ENCODE data around the gene COL12A1. TPM values are rescaled to one million over a fixed set of nuclear protein-coding genes. Genes with fewer than 3 reads are reported as not detected.

Gene COL12A1
- total and polyA plus RNA-seq, 2 donors (not counting 1 experiment from before 2014, with no cell fraction given), result not detected

DNA sequence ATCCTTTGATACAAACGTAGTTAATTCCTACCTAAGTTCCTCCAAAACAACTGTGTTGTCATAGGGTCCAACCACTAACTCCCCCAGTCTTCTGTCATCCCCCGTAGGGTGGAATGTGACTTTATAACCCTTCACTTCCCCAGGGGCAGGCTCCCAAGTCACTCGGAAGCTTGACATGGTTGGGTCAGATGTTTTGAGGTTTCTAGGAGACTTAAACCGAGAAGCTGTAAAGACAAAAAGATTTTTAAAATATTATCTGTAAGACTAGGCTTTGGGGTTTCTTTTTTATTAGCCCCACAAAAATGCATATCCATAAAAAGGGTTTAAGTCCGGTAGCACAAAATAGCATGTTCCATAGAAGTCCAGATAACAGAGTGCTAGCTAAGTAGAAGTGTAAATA, 50.2 kb downstream of the COL12A1 start:
- Histone ChIP-seq H3K4me2 (replicated peaks; ENCODE audit: low read depth, low read length, poor library complexity, severe bottlenecking) (no peak overlapping the region), H3K4me3 (ENCODE audit: control extremely low read depth in 1 of 5, extremely low read depth in 1 of 5, insufficient read depth in 1 of 5, low read depth in 2 of 5, low read length in 4 of 5) (no peak overlapping the region), H3K9me3 (ENCODE audit: control extremely low read depth in 1 of 3, control insufficient read depth in 2 of 3, insufficient read depth in 1 of 3, low read length in 2 of 3) (no peaks in the 10 kb centered on the region), H3K27ac (ENCODE audit: low read length in 2 of 2) (no peak overlapping the region), H3K79me2 (ENCODE audit: control insufficient read depth, insufficient read depth, low read length) (no peaks in the 10 kb centered on the region), H3K4me1 (ENCODE audit: control insufficient read depth in 2 of 2, insufficient read depth in 2 of 2, low read length in 2 of 2) (no peaks in the 10 kb centered on the region), H3K27me3 (replicated peaks in 1 of 4; ENCODE audit: control extremely low read depth in 1 of 4, control insufficient read depth in 3 of 4, insufficient read depth in 4 of 4, low read length in 3 of 4) (no peaks in the 10 kb centered on the region), H4K20me1 (ENCODE audit: control insufficient read depth, insufficient read depth, low read length, poor library complexity, severe bottlenecking) (no peaks in the 10 kb centered on the region), H2AFZ (ENCODE audit: insufficient read depth, low read depth, low read length, poor library complexity, severe bottlenecking) (no peak overlapping the region), H3K9ac (ENCODE audit: low read length) (no peak overlapping the region), H3K36me3 (replicated peaks in 1 of 2; ENCODE audit: control extremely low read depth in 1 of 2, control insufficient read depth in 1 of 2, extremely low read depth in 1 of 2, insufficient read depth in 2 of 2, low read length in 1 of 2) (no peaks in the 10 kb centered on the region)
- peaks cover 11% of the 10 kb centered on the region for H3K27me3 Mint-ChIP-seq
- intact Hi-C loops (cut with micrococcal nuclease), result no loop called here
- no peak overlapping the region for H3K4me3 Mint-ChIP-seq
- ATAC-seq (ENCODE audit: low read depth) (no peak), DNase-seq (no peak)
- H3K27ac Mint-ChIP-seq, result no peak overlapping the region
- ChIA-PET POLR2A (no interaction called here), CTCF (no interaction called here)
- WGBS (ENCODE audit: insufficient coverage), result no CpG with 5 or more reads among the region's 5 CpGs
- TF ChIP-seq, protein P1, sequence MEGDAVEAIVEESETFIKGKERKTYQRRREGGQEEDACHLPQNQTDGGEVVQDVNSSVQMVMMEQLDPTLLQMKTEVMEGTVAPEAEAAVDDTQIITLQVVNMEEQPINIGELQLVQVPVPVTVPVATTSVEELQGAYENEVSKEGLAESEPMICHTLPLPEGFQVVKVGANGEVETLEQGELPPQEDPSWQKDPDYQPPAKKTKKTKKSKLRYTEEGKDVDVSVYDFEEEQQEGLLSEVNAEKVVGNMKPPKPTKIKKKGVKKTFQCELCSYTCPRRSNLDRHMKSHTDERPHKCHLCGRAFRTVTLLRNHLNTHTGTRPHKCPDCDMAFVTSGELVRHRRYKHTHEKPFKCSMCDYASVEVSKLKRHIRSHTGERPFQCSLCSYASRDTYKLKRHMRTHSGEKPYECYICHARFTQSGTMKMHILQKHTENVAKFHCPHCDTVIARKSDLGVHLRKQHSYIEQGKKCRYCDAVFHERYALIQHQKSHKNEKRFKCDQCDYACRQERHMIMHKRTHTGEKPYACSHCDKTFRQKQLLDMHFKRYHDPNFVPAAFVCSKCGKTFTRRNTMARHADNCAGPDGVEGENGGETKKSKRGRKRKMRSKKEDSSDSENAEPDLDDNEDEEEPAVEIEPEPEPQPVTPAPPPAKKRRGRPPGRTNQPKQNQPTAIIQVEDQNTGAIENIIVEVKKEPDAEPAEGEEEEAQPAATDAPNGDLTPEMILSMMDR (IDR thresholded peaks at IDR 0.05), result no peak
- no peak for TF ChIP-seq EZH2 (IDR thresholded peaks at IDR 0.05; ENCODE audit: borderline replicate concordance, insufficient read depth, low read depth, low read length, poor library complexity, severe bottlenecking)
- no peaks in the 10 kb centered on the region for H3K4me1 Mint-ChIP-seq
- H3K9me3 Mint-ChIP-seq (ENCODE audit: insufficient read depth), result no peaks in the 10 kb centered on the region

DNA sequence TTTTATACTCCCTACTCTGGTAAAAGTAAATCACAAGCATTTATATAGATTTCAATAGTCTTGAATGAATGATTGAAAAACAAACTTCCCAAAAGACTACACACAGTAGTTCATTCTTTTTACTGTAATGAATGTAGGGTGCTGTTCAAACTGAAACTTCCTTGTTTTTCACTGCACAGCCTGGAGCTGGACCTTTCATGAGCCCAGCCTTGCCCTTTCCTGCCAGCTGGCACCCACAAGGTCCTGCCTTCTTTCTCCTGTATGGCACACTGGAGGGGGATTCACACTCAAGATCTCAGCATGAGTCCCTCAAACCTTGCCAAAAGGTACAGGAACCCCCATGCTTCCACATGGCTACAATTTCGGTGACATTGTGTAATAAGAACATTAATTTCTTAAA, 50.9 kb downstream of the COL12A1 start:
- CTCF ChIA-PET, result no interaction called here
- POLR2A ChIA-PET, result no interaction called here

More for the DNA sequence above, 50.9 kb downstream of the COL12A1 start:
- Mint-ChIP-seq H3K27ac (no peak overlapping the region), H3K9me3 (ENCODE audit: insufficient read depth) (no peaks in the 10 kb centered on the region), H3K4me1 (no peaks in the 10 kb centered on the region), H3K27me3 (peaks cover 7% of the 10 kb centered on the region), H3K4me3 (no peak overlapping the region)
- Histone ChIP-seq H3K27ac (ENCODE audit: low read length in 2 of 2) (no peak overlapping the region), H2AFZ (ENCODE audit: insufficient read depth, low read depth, low read length, poor library complexity, severe bottlenecking) (no peak overlapping the region), H3K36me3 (replicated peaks in 1 of 2; ENCODE audit: control extremely low read depth in 1 of 2, control insufficient read depth in 1 of 2, extremely low read depth in 1 of 2, insufficient read depth in 2 of 2, low read length in 1 of 2) (no peaks in the 10 kb centered on the region), H3K27me3 (replicated peaks in 1 of 4; ENCODE audit: control extremely low read depth in 1 of 4, control insufficient read depth in 3 of 4, insufficient read depth in 4 of 4, low read length in 3 of 4) (no peaks in the 10 kb centered on the region), H3K4me3 (ENCODE audit: control extremely low read depth in 1 of 5, extremely low read depth in 1 of 5, insufficient read depth in 1 of 5, low read depth in 2 of 5, low read length in 4 of 5) (no peak overlapping the region), H3K9me3 (ENCODE audit: control extremely low read depth in 1 of 3, control insufficient read depth in 2 of 3, insufficient read depth in 1 of 3, low read length in 2 of 3) (no peaks in the 10 kb centered on the region), H3K4me1 (ENCODE audit: control insufficient read depth in 2 of 2, insufficient read depth in 2 of 2, low read length in 2 of 2) (no peaks in the 10 kb centered on the region), H3K4me2 (replicated peaks; ENCODE audit: low read depth, low read length, poor library complexity, severe bottlenecking) (no peak overlapping the region), H4K20me1 (ENCODE audit: control insufficient read depth, insufficient read depth, low read length, poor library complexity, severe bottlenecking) (no peaks in the 10 kb centered on the region), H3K9ac (ENCODE audit: low read length) (no peak overlapping the region), H3K79me2 (ENCODE audit: control insufficient read depth, insufficient read depth, low read length) (no peaks in the 10 kb centered on the region)
- no peak for TF ChIP-seq EZH2 (IDR thresholded peaks at IDR 0.05; ENCODE audit: borderline replicate concordance, insufficient read depth, low read depth, low read length, poor library complexity, severe bottlenecking)
- TF ChIP-seq, protein P1 (IDR thresholded peaks at IDR 0.05), result no peak
- DNase-seq (no peak), ATAC-seq (ENCODE audit: low read depth) (no peak)
- whole genome bisulfite sequencing (ENCODE audit: insufficient coverage), result no CpG with 5 or more reads among the region's 1 CpG
- intact Hi-C loops (cut with micrococcal nuclease), result no loop called here

Data from B cell (primary cell).